Coronary artery (tissue), 2 donors: Measurements from ENCODE around the gene ANKRD1.
A peak's percentile ranks its signal among the peaks of the same experiment; 100 is the strongest.

Source experiments
- DNase-seq: peaks from one replicate; pipeline ENCODE4 v3.0.0-alpha.2; 2017; ENCODE audit warnings: low spot score
- H3K27ac ChIP-seq, 2 donors: fragments of 200-600 bp; sonication (generic); one replicate each; pipeline ENCODE4 v1.5.1; 2016 to 2019
- H3K4me3 ChIP-seq: fragments of 200-600 bp; sonication (generic); 2 replicates; pipeline ENCODE4 v1.5.1; 2016; ENCODE audit warnings: mild to moderate bottlenecking, moderate library complexity
- TF ChIP-seq, protein P1 (sequence below): fragments of 200-600 bp; sonication (generic); IDR thresholded peaks from one replicate; pipeline ENCODE4 v1.5.1; 2019; ENCODE audit warnings: antibody characterized with exemption

The ANKRD1 gene

GRCh38 chr10:90920986-90921666 is at the start of gene ANKRD1:
ANKRD1 (minus strand) TSS chr10:90921087; CDS start chr10:90921027, 60 bp downstream.
- H3K4me3 ChIP-seq: no peak within 1 kb of the TSS
- peak within 1 kb of the TSS in 1 of 2 donors; percentile 43 for H3K27ac ChIP-seq
- TF ChIP-seq, protein P1, sequence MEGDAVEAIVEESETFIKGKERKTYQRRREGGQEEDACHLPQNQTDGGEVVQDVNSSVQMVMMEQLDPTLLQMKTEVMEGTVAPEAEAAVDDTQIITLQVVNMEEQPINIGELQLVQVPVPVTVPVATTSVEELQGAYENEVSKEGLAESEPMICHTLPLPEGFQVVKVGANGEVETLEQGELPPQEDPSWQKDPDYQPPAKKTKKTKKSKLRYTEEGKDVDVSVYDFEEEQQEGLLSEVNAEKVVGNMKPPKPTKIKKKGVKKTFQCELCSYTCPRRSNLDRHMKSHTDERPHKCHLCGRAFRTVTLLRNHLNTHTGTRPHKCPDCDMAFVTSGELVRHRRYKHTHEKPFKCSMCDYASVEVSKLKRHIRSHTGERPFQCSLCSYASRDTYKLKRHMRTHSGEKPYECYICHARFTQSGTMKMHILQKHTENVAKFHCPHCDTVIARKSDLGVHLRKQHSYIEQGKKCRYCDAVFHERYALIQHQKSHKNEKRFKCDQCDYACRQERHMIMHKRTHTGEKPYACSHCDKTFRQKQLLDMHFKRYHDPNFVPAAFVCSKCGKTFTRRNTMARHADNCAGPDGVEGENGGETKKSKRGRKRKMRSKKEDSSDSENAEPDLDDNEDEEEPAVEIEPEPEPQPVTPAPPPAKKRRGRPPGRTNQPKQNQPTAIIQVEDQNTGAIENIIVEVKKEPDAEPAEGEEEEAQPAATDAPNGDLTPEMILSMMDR: no peak
- no peak for DNase-seq

- TF ChIP-seq, protein P1: no peak
- DNase-seq: no peak
- Histone ChIP-seq H3K27ac (peak overlapping the region in 1 of 2 donors; percentile 26), H3K4me3 (no peak overlapping the region)
These were observed 49.2 kb upstream of the ANKRD1 start for GRCh38 chr10:90969947-90970673.

DNA sequence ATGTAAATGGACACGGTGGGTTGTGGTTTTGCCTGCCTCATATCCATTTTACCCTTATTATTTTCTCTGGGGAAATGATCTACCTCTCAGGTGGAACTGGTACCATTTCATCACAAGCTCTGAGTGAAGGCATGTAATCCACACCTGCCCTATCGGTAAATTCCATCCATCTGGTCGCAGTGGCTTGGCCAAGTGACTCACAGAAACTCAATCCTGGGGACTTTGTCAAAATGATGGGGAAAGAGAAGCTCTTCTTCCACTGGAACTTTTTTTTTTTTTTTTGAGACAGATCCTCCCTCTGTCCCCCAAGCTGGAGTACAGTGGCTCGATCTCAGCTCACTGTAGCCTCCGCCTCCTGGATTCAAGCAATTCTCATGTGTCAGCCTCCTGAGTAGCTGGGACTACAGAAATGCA is 48.2 kb upstream of the ANKRD1 start:
- DNase-seq: no peak
- H3K27ac ChIP-seq: peak overlapping the region in 1 of 2 donors; percentile 36
- no peak overlapping the region for H3K4me3 ChIP-seq
- TF ChIP-seq, protein P1: no peak

DNA sequence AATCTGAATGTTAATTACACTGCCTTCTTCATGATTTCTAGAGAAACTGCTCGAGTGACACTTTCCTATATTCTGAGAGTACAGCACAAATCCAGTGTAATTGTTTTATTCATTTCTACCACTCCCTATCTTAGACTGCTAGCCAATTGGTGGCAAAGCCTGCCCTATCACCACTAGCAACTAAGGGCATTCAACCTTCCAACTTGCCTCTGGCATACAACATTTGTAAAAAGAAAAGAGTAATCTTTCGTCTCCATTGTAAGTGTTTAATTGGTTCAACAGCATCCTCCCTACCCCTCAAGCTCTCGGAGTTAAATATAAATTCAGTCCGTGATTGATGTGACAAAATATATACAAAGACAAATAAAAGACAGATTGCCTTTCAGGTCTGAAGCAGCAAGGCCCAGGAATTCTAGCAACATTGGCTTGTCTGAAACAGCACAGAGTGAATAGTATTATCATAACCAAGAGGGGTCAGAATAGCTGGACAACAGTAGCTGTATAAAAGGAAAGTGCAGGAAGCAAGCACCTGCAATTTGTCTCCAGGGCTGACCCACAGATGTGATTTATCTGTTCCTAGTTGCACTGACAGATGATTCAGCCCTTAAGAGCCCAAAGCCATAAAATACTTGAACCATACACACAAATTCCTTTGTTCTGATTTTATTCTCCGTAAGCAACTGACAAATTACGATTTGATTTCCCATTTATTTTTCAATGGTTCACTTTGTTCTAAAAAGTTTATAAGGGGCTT is 47.6 kb upstream of the ANKRD1 start:
- no peak for DNase-seq
- Histone ChIP-seq H3K27ac (no peak overlapping the region), H3K4me3 (no peak overlapping the region)
- TF ChIP-seq, protein P1: no peak

DNA sequence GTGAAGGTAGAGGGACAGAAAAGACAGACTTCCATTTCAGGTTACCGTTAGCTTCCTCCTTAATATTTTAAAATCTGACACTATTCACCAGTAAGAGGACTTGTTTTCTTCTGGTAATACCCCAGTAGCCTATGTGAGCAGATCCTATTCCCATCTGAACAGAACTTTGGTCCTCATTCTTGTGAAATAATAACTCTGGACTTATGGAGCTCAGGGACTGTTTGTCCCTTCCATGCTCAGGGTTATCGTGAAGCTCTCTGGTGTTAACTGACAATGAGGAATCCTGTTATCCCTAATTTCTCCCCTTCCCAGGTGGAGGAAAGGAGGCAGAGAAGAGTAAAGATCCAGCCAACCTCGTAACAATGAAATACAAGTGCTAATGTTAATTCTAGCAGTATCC is 47.0 kb upstream of the ANKRD1 start:
- no peak overlapping the region for H3K4me3 ChIP-seq
- H3K27ac ChIP-seq: no peak overlapping the region
- TF ChIP-seq, protein P1: no peak
- DNase-seq: no peak

GRCh38 chr10:90966146-90966545 is 45.3 kb upstream of the ANKRD1 start:
- Histone ChIP-seq H3K27ac (no peak overlapping the region), H3K4me3 (no peak overlapping the region)
- TF ChIP-seq, protein P1: no peak
- no peak for DNase-seq
